Cortex of kidney (tissue), 1 donor: ENCODE results near the gene CDH12.
"Not testable (repeated sequence)": the region's sequence is repeated elsewhere in the genome, so short reads cannot be mapped to it uniquely, and the experiment has no call there.

Source experiments
- DNase-seq: peaks from one replicate; lab custom pipeline; 2025; lab: John Stamatoyannopoulos, UW

CDH12 gene

GRCh38 chr5:22560147-22560546, 293.0 kb downstream of the CDH12 start:
- no peak for DNase-seq

GRCh38 chr5:22557251-22557650, 295.9 kb downstream of the CDH12 start:
- no peak for DNase-seq

- no peak for DNase-seq
Measured at GRCh38 chr5:22554475-22554874, 298.7 kb downstream of the CDH12 start.

- DNase-seq, result no peak
Measured at GRCh38 chr5:22549876-22550671, 303.1 kb downstream of the CDH12 start.

- DNase-seq, result no peak
Measured at GRCh38 chr5:22542340-22542739, 310.8 kb downstream of the CDH12 start.

- DNase-seq, result no peak
Measured at GRCh38 chr5:22541037-22541436, 312.1 kb downstream of the CDH12 start.

GRCh38 chr5:22539762-22540161, 313.4 kb downstream of the CDH12 start:
- no peak for DNase-seq

GRCh38 chr5:22531986-22532385, 321.2 kb downstream of the CDH12 start:
- DNase-seq, result no peak

- no peak for DNase-seq
Measured at GRCh38 chr5:22521521-22521920, 331.6 kb downstream of the CDH12 start.

GRCh38 chr5:22516497-22516896, 336.6 kb downstream of the CDH12 start:
- not testable (repeated sequence) for DNase-seq

- DNase-seq, result no peak
Measured at GRCh38 chr5:22514231-22514630, 338.9 kb downstream of the CDH12 start.

GRCh38 chr5:22505891-22506290, 347.3 kb downstream of the CDH12 start:
- no peak for DNase-seq

- no peak for DNase-seq
Measured at GRCh38 chr5:22504411-22504810, 348.7 kb downstream of the CDH12 start.

GRCh38 chr5:22500556-22500955, 352.6 kb downstream of the CDH12 start:
- no peak for DNase-seq

GRCh38 chr5:22496666-22497065, 356.5 kb downstream of the CDH12 start:
- no peak for DNase-seq

GRCh38 chr5:22495016-22495720, 358.0 kb downstream of the CDH12 start:
- no peak for DNase-seq

- DNase-seq, result no peak
Measured at GRCh38 chr5:22488427-22488826, 364.7 kb downstream of the CDH12 start.

GRCh38 chr5:22480305-22480704, 372.8 kb downstream of the CDH12 start:
- DNase-seq, result no peak

GRCh38 chr5:22473886-22474285, 379.3 kb downstream of the CDH12 start:
- DNase-seq, result no peak

GRCh38 chr5:22471154-22471553, 382.0 kb downstream of the CDH12 start:
- no peak for DNase-seq

- no peak for DNase-seq
Measured at GRCh38 chr5:22470408-22470807, 382.7 kb downstream of the CDH12 start.

- no peak for DNase-seq
Measured at GRCh38 chr5:22465616-22466015, 387.5 kb downstream of the CDH12 start.

- no peak for DNase-seq
Measured at GRCh38 chr5:22465177-22465576, 388.0 kb downstream of the CDH12 start.

- DNase-seq, result no peak
Measured at GRCh38 chr5:22460189-22460588, 393.0 kb downstream of the CDH12 start.
